Measurements from ENCODE around the gene ARHGAP8.

DNA sequence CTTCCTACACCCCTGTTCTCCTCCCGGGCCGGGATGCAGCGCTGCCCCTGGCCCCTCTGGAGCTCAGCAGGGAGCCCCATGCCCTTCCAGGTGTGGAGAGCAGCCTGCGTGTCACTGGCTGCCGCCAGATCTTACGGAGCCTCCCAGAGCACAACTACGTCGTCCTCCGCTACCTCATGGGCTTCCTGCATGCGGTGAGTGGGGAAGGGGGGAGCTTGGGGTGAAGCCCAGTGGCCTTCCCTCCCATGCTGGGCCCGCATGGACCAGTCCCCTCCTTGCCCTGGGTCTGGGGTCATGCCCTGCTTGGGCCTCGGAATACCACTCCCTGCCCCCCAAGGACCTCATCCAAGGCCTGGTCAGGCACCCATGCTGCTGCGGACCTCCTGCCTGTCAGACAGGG lies 107.3 kb downstream of the ARHGAP8 start:
- TF ChIP-seq POLR2AphosphoS5 (IDR thresholded peaks at IDR 0.05) (no peak), EZH2 (IDR thresholded peaks at IDR 0.05; ENCODE audit: borderline replicate concordance, insufficient read depth, low read length, poor library complexity, severe bottlenecking) (no peak), EP300 (conservative IDR thresholded peaks at IDR 0.05; ENCODE audit: poor library complexity, severe bottlenecking) (no peak), RAD21 (conservative IDR thresholded peaks at IDR 0.05) (no peak)
- TF ChIP-seq, protein P1, sequence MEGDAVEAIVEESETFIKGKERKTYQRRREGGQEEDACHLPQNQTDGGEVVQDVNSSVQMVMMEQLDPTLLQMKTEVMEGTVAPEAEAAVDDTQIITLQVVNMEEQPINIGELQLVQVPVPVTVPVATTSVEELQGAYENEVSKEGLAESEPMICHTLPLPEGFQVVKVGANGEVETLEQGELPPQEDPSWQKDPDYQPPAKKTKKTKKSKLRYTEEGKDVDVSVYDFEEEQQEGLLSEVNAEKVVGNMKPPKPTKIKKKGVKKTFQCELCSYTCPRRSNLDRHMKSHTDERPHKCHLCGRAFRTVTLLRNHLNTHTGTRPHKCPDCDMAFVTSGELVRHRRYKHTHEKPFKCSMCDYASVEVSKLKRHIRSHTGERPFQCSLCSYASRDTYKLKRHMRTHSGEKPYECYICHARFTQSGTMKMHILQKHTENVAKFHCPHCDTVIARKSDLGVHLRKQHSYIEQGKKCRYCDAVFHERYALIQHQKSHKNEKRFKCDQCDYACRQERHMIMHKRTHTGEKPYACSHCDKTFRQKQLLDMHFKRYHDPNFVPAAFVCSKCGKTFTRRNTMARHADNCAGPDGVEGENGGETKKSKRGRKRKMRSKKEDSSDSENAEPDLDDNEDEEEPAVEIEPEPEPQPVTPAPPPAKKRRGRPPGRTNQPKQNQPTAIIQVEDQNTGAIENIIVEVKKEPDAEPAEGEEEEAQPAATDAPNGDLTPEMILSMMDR (IDR thresholded peaks at IDR 0.05; ENCODE audit: poor library complexity, severe bottlenecking): no peak
- TF ChIP-seq, protein P2, sequence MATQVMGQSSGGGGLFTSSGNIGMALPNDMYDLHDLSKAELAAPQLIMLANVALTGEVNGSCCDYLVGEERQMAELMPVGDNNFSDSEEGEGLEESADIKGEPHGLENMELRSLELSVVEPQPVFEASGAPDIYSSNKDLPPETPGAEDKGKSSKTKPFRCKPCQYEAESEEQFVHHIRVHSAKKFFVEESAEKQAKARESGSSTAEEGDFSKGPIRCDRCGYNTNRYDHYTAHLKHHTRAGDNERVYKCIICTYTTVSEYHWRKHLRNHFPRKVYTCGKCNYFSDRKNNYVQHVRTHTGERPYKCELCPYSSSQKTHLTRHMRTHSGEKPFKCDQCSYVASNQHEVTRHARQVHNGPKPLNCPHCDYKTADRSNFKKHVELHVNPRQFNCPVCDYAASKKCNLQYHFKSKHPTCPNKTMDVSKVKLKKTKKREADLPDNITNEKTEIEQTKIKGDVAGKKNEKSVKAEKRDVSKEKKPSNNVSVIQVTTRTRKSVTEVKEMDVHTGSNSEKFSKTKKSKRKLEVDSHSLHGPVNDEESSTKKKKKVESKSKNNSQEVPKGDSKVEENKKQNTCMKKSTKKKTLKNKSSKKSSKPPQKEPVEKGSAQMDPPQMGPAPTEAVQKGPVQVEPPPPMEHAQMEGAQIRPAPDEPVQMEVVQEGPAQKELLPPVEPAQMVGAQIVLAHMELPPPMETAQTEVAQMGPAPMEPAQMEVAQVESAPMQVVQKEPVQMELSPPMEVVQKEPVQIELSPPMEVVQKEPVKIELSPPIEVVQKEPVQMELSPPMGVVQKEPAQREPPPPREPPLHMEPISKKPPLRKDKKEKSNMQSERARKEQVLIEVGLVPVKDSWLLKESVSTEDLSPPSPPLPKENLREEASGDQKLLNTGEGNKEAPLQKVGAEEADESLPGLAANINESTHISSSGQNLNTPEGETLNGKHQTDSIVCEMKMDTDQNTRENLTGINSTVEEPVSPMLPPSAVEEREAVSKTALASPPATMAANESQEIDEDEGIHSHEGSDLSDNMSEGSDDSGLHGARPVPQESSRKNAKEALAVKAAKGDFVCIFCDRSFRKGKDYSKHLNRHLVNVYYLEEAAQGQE (IDR thresholded peaks at IDR 0.05; ENCODE audit: borderline replicate concordance): no peak

All from neural cell (in vitro differentiated cells).